VCaP (cell line): ENCODE measurements around the gene APOB.

Source experiments
- H3K27ac ChIP-seq: fragments of 450-650 bp; 2 replicates; pipeline ENCODE4 v1.5.1; 2017
- CTCF ChIP-seq: fragments of 450-650 bp; conservative IDR thresholded peaks from 2 replicates; pipeline ENCODE4 v1.5.1; 2017; ENCODE audit warnings: mild to moderate bottlenecking, moderate library complexity

Gene APOB

GRCh38 chr2:21011453-21011852 is 32.4 kb downstream of the APOB start:
- H3K27ac ChIP-seq = no peak overlapping the region
- no peak for TF ChIP-seq CTCF

GRCh38 chr2:21010813-21011439 is 32.9 kb downstream of the APOB start:
- H3K27ac ChIP-seq = no peak overlapping the region
- TF ChIP-seq CTCF = no peak

- TF ChIP-seq CTCF = no peak
Measured at GRCh38 chr2:21009662-21010225, 34.1 kb downstream of the APOB start.

GRCh38 chr2:21008790-21009661 is 34.8 kb downstream of the APOB start:
- TF ChIP-seq CTCF = no peak
- H3K27ac ChIP-seq = no peak overlapping the region

More at GRCh38 chr2:21009662-21010225, 34.1 kb downstream of the APOB start:
- H3K27ac ChIP-seq = no peak overlapping the region

GRCh38 chr2:21008014-21008789 is 35.7 kb downstream of the APOB start:
- TF ChIP-seq CTCF = no peak
- no peak overlapping the region for H3K27ac ChIP-seq

- H3K27ac ChIP-seq = no peak overlapping the region
- TF ChIP-seq CTCF = no peak
Measured at GRCh38 chr2:21007129-21008013, 36.5 kb downstream of the APOB start.
